Activated CD8-positive, alpha-beta memory T cell treated with anti-CD3 and anti-CD28 coated beads, Interleukin-2, amount 50 U/mL, for 1 hour (primary cell): ENCODE data around the gene TBC1D3B.
A peak's percentile ranks its signal among the peaks of the same experiment; 100 is the strongest.
"Not testable (repeated sequence)": the region's sequence is repeated elsewhere in the genome, so short reads cannot be mapped to it uniquely, and the experiment has no call there.

Source experiments
- DNase-seq: peaks from one replicate; pipeline ENCODE4 v3.0.0-alpha.2; 2020; ENCODE audit errors: extremely low read depth

TBC1D3B gene

GRCh38 chr17:36201102-36201501 lies 24.7 kb upstream of the TBC1D3B start:
- DNase-seq: not testable (repeated sequence)

- no peak for DNase-seq
These were observed 22.5 kb upstream of the TBC1D3B start for GRCh38 chr17:36198831-36199465.

- DNase-seq: no peak
These were observed 20.9 kb upstream of the TBC1D3B start for GRCh38 chr17:36197387-36197703.

GRCh38 chr17:36196131-36196486 lies 19.7 kb upstream of the TBC1D3B start:
- no peak for DNase-seq

- DNase-seq: no peak
These were observed 19.1 kb upstream of the TBC1D3B start for GRCh38 chr17:36195434-36196130.

- not testable (repeated sequence) for DNase-seq
These were observed 18.5 kb upstream of the TBC1D3B start for GRCh38 chr17:36194832-36195433.

- not testable (repeated sequence) for DNase-seq
These were observed 17.9 kb upstream of the TBC1D3B start for GRCh38 chr17:36194147-36194831.

GRCh38 chr17:36193216-36193775 lies 16.9 kb upstream of the TBC1D3B start:
- DNase-seq: no peak

- not testable (repeated sequence) for DNase-seq
These were observed 14.3 kb upstream of the TBC1D3B start for GRCh38 chr17:36190549-36191330.

GRCh38 chr17:36189993-36190392 lies 13.6 kb upstream of the TBC1D3B start:
- not testable (repeated sequence) for DNase-seq

GRCh38 chr17:36188891-36189306 lies 12.5 kb upstream of the TBC1D3B start:
- peak; percentile 49 for DNase-seq

- not testable (repeated sequence) for DNase-seq
These were observed 11.7 kb upstream of the TBC1D3B start for GRCh38 chr17:36187943-36188665.

GRCh38 chr17:36186810-36187763 lies 10.7 kb upstream of the TBC1D3B start:
- not testable (repeated sequence) for DNase-seq

GRCh38 chr17:36185416-36185815 lies 9.0 kb upstream of the TBC1D3B start:
- DNase-seq: no peak

- DNase-seq: no peak
These were observed 7.8 kb upstream of the TBC1D3B start for GRCh38 chr17:36184023-36184765.

GRCh38 chr17:36183001-36183971 lies 6.8 kb upstream of the TBC1D3B start:
- DNase-seq: no peak

GRCh38 chr17:36182176-36183000 lies 6.0 kb upstream of the TBC1D3B start:
- no peak for DNase-seq
